GM18951 (cell line): Measurements from ENCODE around the gene TRAM2.

Experiments
- POLR2A ChIP-seq: IDR thresholded peaks from 4 replicates; pipeline ENCODE4 v1.6.1; 2011; ENCODE audit warnings: mild to moderate bottlenecking; ENCODE audit not compliant: insufficient read length, insufficient read depth; ENCODE audit errors: extremely low read depth
- in situ Hi-C: fragments of 300-500 bp; cut with MboI; formaldehyde crosslinking; loops from one replicate; pipeline ENCODE4 v1.12.0; 2022; ENCODE audit warnings: low sequenced_read_pairs, mixed read lengths, inconsistent platforms; ENCODE audit not compliant: unreplicated experiment

TRAM2 gene

GRCh38 chr6:52551483-52552277, 25.2 kb downstream of the TRAM2 start:
- in situ Hi-C loops: no loop called here

GRCh38 chr6:52550870-52551269, 26.0 kb downstream of the TRAM2 start:
- in situ Hi-C loops: no loop called here
- no peak for TF ChIP-seq POLR2A

More at GRCh38 chr6:52551483-52552277, 25.2 kb downstream of the TRAM2 start:
- no peak for TF ChIP-seq POLR2A

- TF ChIP-seq POLR2A: no peak
- in situ Hi-C loops: no loop called here
Measured at GRCh38 chr6:52550014-52550575, 26.8 kb downstream of the TRAM2 start.

- TF ChIP-seq POLR2A: no peak
- in situ Hi-C loops: no loop called here
Measured at GRCh38 chr6:52549428-52549827, 27.4 kb downstream of the TRAM2 start.

GRCh38 chr6:52548999-52549398, 27.9 kb downstream of the TRAM2 start:
- no peak for TF ChIP-seq POLR2A
- in situ Hi-C loops: no loop called here

- no peak for TF ChIP-seq POLR2A
- in situ Hi-C loops: no loop called here
Measured at GRCh38 chr6:52548353-52548713, 28.5 kb downstream of the TRAM2 start.

- in situ Hi-C loops: no loop called here
- no peak for TF ChIP-seq POLR2A
Measured at GRCh38 chr6:52547647-52548352, 29.1 kb downstream of the TRAM2 start.

- in situ Hi-C loops: no loop called here
- no peak for TF ChIP-seq POLR2A
Measured at GRCh38 chr6:52546678-52547077, 30.2 kb downstream of the TRAM2 start.

- no peak for TF ChIP-seq POLR2A
- in situ Hi-C loops: no loop called here
Measured at GRCh38 chr6:52546192-52546591, 30.7 kb downstream of the TRAM2 start.

GRCh38 chr6:52545406-52546119, 31.3 kb downstream of the TRAM2 start:
- in situ Hi-C loops: no loop called here
- no peak for TF ChIP-seq POLR2A

GRCh38 chr6:52544602-52545405, 32.1 kb downstream of the TRAM2 start:
- no peak for TF ChIP-seq POLR2A
- in situ Hi-C loops: no loop called here

- no peak for TF ChIP-seq POLR2A
Measured at GRCh38 chr6:52543729-52544601, 32.9 kb downstream of the TRAM2 start.

GRCh38 chr6:52543262-52543661, 33.6 kb downstream of the TRAM2 start:
- TF ChIP-seq POLR2A: no peak

More at GRCh38 chr6:52543729-52544601, 32.9 kb downstream of the TRAM2 start:
- in situ Hi-C loops: no loop called here

More at GRCh38 chr6:52543262-52543661, 33.6 kb downstream of the TRAM2 start:
- in situ Hi-C loops: no loop called here
